HG03045 (cell line): ENCODE measurements around the gene FCHSD2.

ENCODE experiments used
- ATAC-seq: cut with Tn5 transposase; IDR thresholded peaks from one replicate; pipeline ENCODE4 v1.9.1; 2021; ENCODE audit warnings: mild to moderate bottlenecking, moderate library complexity; ENCODE audit not compliant: unreplicated experiment

FCHSD2 gene

GRCh38 chr11:73172992-73173656, 31.0 kb upstream of the FCHSD2 start:
- no peak for ATAC-seq

- ATAC-seq, result no peak
Observed at GRCh38 chr11:73171436-73172161, 29.5 kb upstream of the FCHSD2 start.

GRCh38 chr11:73170140-73170539, 28.0 kb upstream of the FCHSD2 start:
- no peak for ATAC-seq

GRCh38 chr11:73168925-73169579, 26.9 kb upstream of the FCHSD2 start:
- ATAC-seq, result no peak

GRCh38 chr11:73167363-73167954, 25.3 kb upstream of the FCHSD2 start:
- no peak for ATAC-seq

- ATAC-seq, result no peak
Observed at GRCh38 chr11:73164803-73165540, 22.9 kb upstream of the FCHSD2 start.

- ATAC-seq, result no peak
Observed at GRCh38 chr11:73163638-73164174, 21.6 kb upstream of the FCHSD2 start.

- ATAC-seq, result no peak
Observed at GRCh38 chr11:73162196-73162740, 20.1 kb upstream of the FCHSD2 start.

- no peak for ATAC-seq
Observed at GRCh38 chr11:73160005-73160760, 18.1 kb upstream of the FCHSD2 start.

- no peak for ATAC-seq
Observed at GRCh38 chr11:73159297-73159696, 17.2 kb upstream of the FCHSD2 start.

GRCh38 chr11:73158356-73159051, 16.4 kb upstream of the FCHSD2 start:
- ATAC-seq, result no peak

- ATAC-seq, result peak; percentile 37
Observed at GRCh38 chr11:73157101-73158010, 15.2 kb upstream of the FCHSD2 start.

GRCh38 chr11:73156686-73157085, 14.6 kb upstream of the FCHSD2 start:
- ATAC-seq, result no peak

GRCh38 chr11:73156114-73156513, 14.0 kb upstream of the FCHSD2 start:
- ATAC-seq, result no peak

- ATAC-seq, result no peak
Observed at GRCh38 chr11:73155102-73155501, 13.0 kb upstream of the FCHSD2 start.

- peak; percentile 37 for ATAC-seq
Observed at GRCh38 chr11:73154178-73154577, 12.1 kb upstream of the FCHSD2 start.

- peak; percentile 61 for ATAC-seq
Observed at GRCh38 chr11:73152861-73153483, 10.9 kb upstream of the FCHSD2 start.
